H1 (cell line): ENCODE data around the gene PPP1R14C. TPM values are rescaled to one million over a fixed set of nuclear protein-coding genes. Genes with fewer than 3 reads are reported as not detected.

Source experiments
- CTCF ChIA-PET: fragments of 300-600 bp; sonication (Branson Sonifier 250); formaldehyde crosslinking; loops from one replicate; lab custom pipeline; 2021; ENCODE audit not compliant: partially characterized antibody; lab: Charles Lee
- POLR2A ChIA-PET: fragments of 300-600 bp; sonication (Branson Sonifier 250); formaldehyde crosslinking; loops from one replicate; lab custom pipeline; 2021; ENCODE audit warnings: inconsistent platforms; ENCODE audit not compliant: partially characterized antibody; lab: Charles Lee
- DNase-seq, 2 experiments: peaks; one replicate each; pipeline versions ENCODE4 v3.0.0 to v3.0.0-alpha.2; 2010 to 2022; ENCODE audit warnings: low spot score in 2 of 2, low read depth in 1 of 2, mixed read lengths in 1 of 2
- FAIRE-seq: peaks from 2 replicates; lab custom pipeline; 2011; peaks lifted over from hg19 to GRCh38; lab: Jason Lieb, UNC
- H2AFZ ChIP-seq: 2 replicates; pipeline ENCODE4 v1.8.1; 2012; ENCODE audit warnings: low read length, inconsistent platforms
- H2AK5ac ChIP-seq: 2 replicates; pipeline ENCODE4 v1.6.1; 2013; ENCODE audit warnings: low read depth, low read length
- H2BK120ac ChIP-seq: replicated peaks from 2 replicates; pipeline ENCODE3; 2013; ENCODE audit warnings: low read depth, low read length, inconsistent platforms
- H2BK12ac ChIP-seq: 2 replicates; pipeline ENCODE4 v1.6.1; 2013; ENCODE audit warnings: low read depth, low read length
- H2BK15ac ChIP-seq: 2 replicates; pipeline ENCODE4 v1.6.1; 2013; ENCODE audit warnings: low read length
- H2BK20ac ChIP-seq: 2 replicates; pipeline ENCODE4 v1.6.1; 2013; ENCODE audit warnings: low read length
- H2BK5ac ChIP-seq: 2 replicates; pipeline ENCODE4 v1.6.1; 2013; ENCODE audit warnings: low read depth, low read length
- H3K14ac ChIP-seq: 2 replicates; pipeline ENCODE4 v1.6.1; 2013; ENCODE audit warnings: inconsistent platforms; ENCODE audit not compliant: insufficient read length
- H3K18ac ChIP-seq: 2 replicates; pipeline ENCODE4 v1.6.1; 2013; ENCODE audit warnings: low read length; ENCODE audit errors: extremely low read depth
- H3K23ac ChIP-seq: 2 replicates; pipeline ENCODE4 v1.6.1; 2013; ENCODE audit warnings: inconsistent platforms; ENCODE audit not compliant: insufficient read length
- H3K23me2 ChIP-seq: 2 replicates; pipeline ENCODE4 v1.6.1; 2013; ENCODE audit warnings: low read depth, low read length
- H3K27ac ChIP-seq: 2 replicates; pipeline ENCODE4 v1.6.1; 2011; ENCODE audit warnings: low read depth, low read length, inconsistent platforms
- H3K27me3 ChIP-seq, 4 experiments: replicated peaks in 1 of 4; 1 replicate in 1 of 4; 2 replicates in 3 of 4; pipeline versions ENCODE4 v1.6.1 to v1.8.1; 2011 to 2013; ENCODE audit warnings: low read length in 3 of 4, mild to moderate bottlenecking in 3 of 4, inconsistent platforms in 2 of 4, mixed read lengths in 2 of 4, moderate library complexity in 1 of 4; ENCODE audit not compliant: control insufficient read depth in 3 of 4, insufficient read depth in 3 of 4; ENCODE audit errors: extremely low read depth in 1 of 4
- H3K36me3 ChIP-seq, 4 experiments: 2 replicates each; pipeline versions ENCODE4 v1.6.1 to v1.8.1; 2011 to 2013; ENCODE audit warnings: mild to moderate bottlenecking in 4 of 4, low read length in 3 of 4, moderate library complexity in 2 of 4, control low read depth in 1 of 4, inconsistent platforms in 1 of 4; ENCODE audit not compliant: insufficient read depth in 4 of 4, control insufficient read depth in 2 of 4
- H3K4ac ChIP-seq: replicated peaks from 2 replicates; pipeline ENCODE3; 2013; ENCODE audit warnings: low read length, low read depth, mixed read lengths, inconsistent platforms; ENCODE audit not compliant: insufficient read length
- H3K4me1 ChIP-seq, 4 experiments: replicated peaks in 1 of 4; 1 replicate in 1 of 4; 2 replicates in 3 of 4; pipeline versions ENCODE4 v1.6.1 to v1.8.1; 2011 to 2013; ENCODE audit warnings: low read length in 3 of 4, inconsistent platforms in 2 of 4, mixed read lengths in 1 of 4; ENCODE audit not compliant: insufficient read depth in 4 of 4, control insufficient read depth in 3 of 4
- H3K4me2 ChIP-seq, 2 experiments: 2 replicates each; pipeline versions ENCODE4 v1.6.1 to v1.8.1; 2011 to 2013; ENCODE audit warnings: low read depth in 2 of 2, low read length in 2 of 2, control low read depth in 1 of 2, inconsistent platforms in 1 of 2, mild to moderate bottlenecking in 1 of 2; ENCODE audit not compliant: insufficient read depth in 1 of 2
- H3K4me3 ChIP-seq, 4 experiments: fragments of 200-600, 300-600 bp in 1 of 4; sonication (generic), shearing (Covaris generic), sonication (Bioruptor Twin) in 1 of 4; 2 replicates each; pipeline versions ENCODE4 v1.5.1 to v1.8.1; 2011 to 2016; ENCODE audit warnings: low read length in 4 of 4, low read depth in 3 of 4, control low read depth in 2 of 4, inconsistent platforms in 2 of 4, mild to moderate bottlenecking in 2 of 4, mixed read lengths in 1 of 4, moderate library complexity in 1 of 4; ENCODE audit not compliant: insufficient read depth in 2 of 4; ENCODE audit errors: extremely low read depth in 1 of 4
- H3K56ac ChIP-seq: replicated peaks from 2 replicates; pipeline ENCODE3; 2013; ENCODE audit warnings: low read depth, mild to moderate bottlenecking, mixed read lengths, low read length, inconsistent platforms; ENCODE audit not compliant: insufficient read length
- H3K79me1 ChIP-seq: 2 replicates; pipeline ENCODE4 v1.6.1; 2013; ENCODE audit warnings: low read depth, low read length, control low read depth
- H3K79me2 ChIP-seq, 2 experiments: 2 replicates each; pipeline versions ENCODE4 v1.6.1 to v1.8.1; 2012 to 2013; ENCODE audit warnings: low read length in 2 of 2, mild to moderate bottlenecking in 2 of 2, inconsistent platforms in 1 of 2; ENCODE audit not compliant: insufficient read depth in 2 of 2, control insufficient read depth in 1 of 2
- H3K9ac ChIP-seq, 4 experiments: replicated peaks in 1 of 4; 1 replicate in 1 of 4; 2 replicates in 3 of 4; pipeline versions ENCODE4 v1.6.1 to v1.8.1; 2011 to 2013; ENCODE audit warnings: low read depth in 3 of 4, low read length in 3 of 4, control low read depth in 2 of 4, mild to moderate bottlenecking in 2 of 4, moderate library complexity in 2 of 4, inconsistent platforms in 1 of 4; ENCODE audit errors: extremely low read depth in 1 of 4
- H3K9me3 ChIP-seq, 2 experiments: 2 replicates each; pipeline versions ENCODE4 v1.6.1 to v1.8.1; 2012 to 2013; ENCODE audit warnings: mild to moderate bottlenecking in 2 of 2, moderate library complexity in 2 of 2, control low read depth in 1 of 2, inconsistent platforms in 1 of 2, low read depth in 1 of 2, low read length in 1 of 2, mixed read lengths in 1 of 2; ENCODE audit not compliant: insufficient read depth in 2 of 2
- H4K20me1 ChIP-seq, 2 experiments: replicated peaks in 1 of 2; 2 replicates each; pipeline versions ENCODE3 to v1.8.1; 2011 to 2013; ENCODE audit warnings: inconsistent platforms in 2 of 2, low read length in 2 of 2, mild to moderate bottlenecking in 1 of 2; ENCODE audit not compliant: insufficient read depth in 2 of 2, control insufficient read depth in 1 of 2
- H4K5ac ChIP-seq: 2 replicates; pipeline ENCODE4 v1.6.1; 2013; ENCODE audit warnings: low read length, low read depth, mixed read lengths, inconsistent platforms; ENCODE audit not compliant: insufficient read length
- H4K8ac ChIP-seq: 2 replicates; pipeline ENCODE4 v1.8.0; 2013; ENCODE audit warnings: mild to moderate bottlenecking, moderate library complexity, low read length, inconsistent platforms; ENCODE audit not compliant: insufficient read depth; ENCODE audit errors: extremely low read depth
- H4K91ac ChIP-seq: replicated peaks from 2 replicates; pipeline ENCODE3; 2013; ENCODE audit warnings: low read length, mixed read lengths, inconsistent platforms; ENCODE audit not compliant: insufficient read length
- BACH1 ChIP-seq: IDR thresholded peaks from 2 replicates; pipeline ENCODE4 v1.6.1; 2012; ENCODE audit warnings: low read length, improper control_type of control experiment
- CEBPB ChIP-seq: IDR thresholded peaks from 2 replicates; pipeline ENCODE4 v1.6.1; 2012; ENCODE audit warnings: low read depth, low read length
- CHD2 ChIP-seq: IDR thresholded peaks from 2 replicates; pipeline ENCODE4 v1.6.1; 2012; ENCODE audit warnings: low read length, improper control_type of control experiment
- GABPA ChIP-seq: IDR thresholded peaks from 2 replicates; pipeline ENCODE4 v1.6.1; 2011; ENCODE audit warnings: mild to moderate bottlenecking, low read length, moderate library complexity, borderline replicate concordance; ENCODE audit not compliant: insufficient read depth
- HDAC6 ChIP-seq: IDR thresholded peaks from one replicate; pipeline ENCODE4 v1.7.1; 2012; ENCODE audit warnings: low read depth, mild to moderate bottlenecking, inconsistent platforms, low read length, moderate library complexity
- NANOG ChIP-seq: IDR thresholded peaks from 2 replicates; pipeline ENCODE4 v1.6.1; 2011; ENCODE audit warnings: low read length, low read depth, mild to moderate bottlenecking, inconsistent platforms; ENCODE audit not compliant: insufficient read depth, poor library complexity, severe bottlenecking
- POU5F1 ChIP-seq: IDR thresholded peaks from 2 replicates; pipeline ENCODE4 v1.6.1; 2011; ENCODE audit warnings: low read depth, mild to moderate bottlenecking, low read length, moderate library complexity
- RNF2 ChIP-seq: fragments of 200-900, 300-1000 bp; sonication (generic); IDR thresholded peaks from 2 replicates; pipeline ENCODE4 v1.7.1; 2016; ENCODE audit warnings: borderline replicate concordance, low read depth, mild to moderate bottlenecking, antibody characterized with exemption, low read length; ENCODE audit not compliant: poor library complexity, severe bottlenecking; ENCODE audit errors: missing control alignments
- SP2 ChIP-seq: IDR thresholded peaks from 2 replicates; pipeline ENCODE4 v1.6.1; 2012; ENCODE audit warnings: mild to moderate bottlenecking, low read length, inconsistent platforms
- USF2 ChIP-seq: IDR thresholded peaks from 2 replicates; pipeline ENCODE4 v1.6.1; 2011; ENCODE audit warnings: low read length, improper control_type of control experiment
- WGBS, 2 experiments: shearing (Covaris generic) in 1 of 2; methylation state at CpG; one replicate each; pipeline versions ENCODE4 v1.1.6 to v1.1.7; 2013 to 2015; ENCODE audit warnings: low lambda C conversion rate in 2 of 2, mixed read lengths in 2 of 2, inconsistent platforms in 1 of 2, low coverage in 1 of 2, missing lambda C conversion rate in 1 of 2; ENCODE audit not compliant: insufficient replicate concordance in 2 of 2, insufficient coverage in 1 of 2, insufficient read length in 1 of 2; ENCODE audit errors: extremely low coverage in 1 of 2, missing lambda C conversion rate in 1 of 2; 5-methylcytosine and 5-hydroxymethylcytosine counted together
- polyA plus RNA-seq, 7 experiments: library from polyadenylated mRNA; depleted of rRNA in 3 of 7; stranded (reverse) in 5 of 7; unstranded in 2 of 7; fragments of >200 nt in 5 of 7; fragments of 200-250 nt in 2 of 7; gene quantifications; 1 replicate in 5 of 7; 2 replicates in 1 of 7; 4 replicates in 1 of 7; pipeline versions ENCODE4 v1.2.1 to v1.2.3, GENCODE V29; 2011 to 2013; ENCODE audit warnings: missing spikeins in 2 of 7, mixed read lengths in 2 of 7
- total RNA-seq: library from RNA; stranded (reverse); fragmentation: NEBNext Ultra II Directional; extraction: Animal tissue kit (Norgen Biotek cat#: 25700); gene quantifications from 2 replicates; pipeline ENCODE4 v1.2.1, GENCODE V29; 2021
- TF ChIP-seq, protein P1 (sequence below): IDR thresholded peaks from 2 replicates; pipeline ENCODE4 v1.6.1; 2012; ENCODE audit warnings: inconsistent platforms

Gene PPP1R14C
- total and polyA plus RNA-seq, 2 of the 8 experiments (the other 6 are each of a cell fraction or from before 2014, with no cell fraction given), result 0.30 to 0.61 TPM

DNA sequence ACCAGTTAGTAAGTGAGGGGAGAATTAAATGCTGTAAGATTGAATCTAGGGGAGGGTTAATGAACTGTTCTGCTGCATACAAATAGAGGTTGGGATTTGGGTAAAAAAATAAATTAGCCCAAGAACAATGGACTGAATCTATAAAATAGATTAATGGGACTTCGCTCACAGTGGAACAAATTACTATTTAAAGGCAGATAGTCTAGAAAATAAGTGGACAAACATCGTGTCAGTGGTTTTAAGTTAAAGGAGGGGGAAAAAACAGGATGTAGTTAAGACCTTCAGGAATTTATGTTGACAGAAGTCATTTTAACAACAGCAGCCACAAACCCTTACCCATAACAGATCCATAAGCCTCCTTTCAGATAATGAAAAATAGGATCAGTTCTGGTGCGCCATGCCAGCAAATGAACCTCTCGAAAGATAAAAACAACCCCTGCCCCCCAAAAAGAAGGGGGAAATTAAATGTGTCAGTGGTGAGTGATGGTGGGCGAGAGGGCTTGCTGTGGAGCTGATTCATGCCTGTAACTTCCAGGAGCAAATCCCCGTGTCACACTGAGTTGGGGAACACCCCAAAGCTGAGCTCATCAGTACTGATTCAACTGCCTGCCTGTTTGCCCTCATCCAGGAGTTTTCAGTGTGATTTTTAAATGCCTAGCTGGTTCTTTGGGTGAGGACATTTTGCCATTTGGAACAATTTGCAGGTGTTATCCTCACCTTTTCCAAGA lies 86.8 kb downstream of the PPP1R14C start:
- Histone ChIP-seq H3K18ac (no peak overlapping the region), H3K27ac (no peak overlapping the region), H3K14ac (no peak overlapping the region), H2AFZ (no peak overlapping the region), H3K56ac (no peak overlapping the region), H3K79me2 (no peaks in the 10 kb centered on the region), H2BK5ac (no peak overlapping the region), H3K79me1 (no peaks in the 10 kb centered on the region), H2BK20ac (no peak overlapping the region), H2BK15ac (no peak overlapping the region), H3K36me3 (no peaks in the 10 kb centered on the region), H4K8ac (no peak overlapping the region), H3K27me3 (peaks cover 0 to 18% (median 16%) of the 10 kb centered on the region in 4 experiments; a peak in 4 of 7 replicates), H3K4me1 (peaks cover 0 to 3% (median 0%) of the 10 kb centered on the region in 4 experiments; a peak in 4 of 7 replicates), H3K4me2 (no peak overlapping the region), H2BK12ac (0 out of 2 replicates have a peak overlapping the region, but pooled peaks have one; percentile 9), H2AK5ac (no peak overlapping the region), H2BK120ac (no peak overlapping the region), H3K23ac (no peak overlapping the region), H3K23me2 (no peaks in the 10 kb centered on the region), H4K20me1 (no peaks in the 10 kb centered on the region), H3K4me3 (no peak overlapping the region), H3K9ac (no peak overlapping the region), H4K5ac (no peak overlapping the region), H3K9me3 (0 out of 4 replicates have a peak, but pooled peaks cover 0 to 2% of the 10 kb centered on the region in 2 experiments), H4K91ac (no peak overlapping the region), H3K4ac (no peak overlapping the region)
- DNase-seq (no peak), FAIRE-seq (no peak)
- WGBS, 2 experiments, result 83% methylated on average over 6 of the region's 6 CpGs; no CpG with 5 or more reads in 1 of the 2 experiments
- ChIA-PET CTCF (interaction anchor here (2.1 kb wide), 1 partner anchor 21 kb away, joined by 6 read pairs; no protein-coding TSS in a partner anchor), POLR2A (no interaction called here)
- TF ChIP-seq USF2, result no peak
- TF ChIP-seq NANOG, result no peak
- no peak for TF ChIP-seq CEBPB
- no peak for TF ChIP-seq RNF2
- TF ChIP-seq SP2, result no peak
- TF ChIP-seq CHD2, result no peak
- no peak for TF ChIP-seq GABPA
- TF ChIP-seq, protein P1, sequence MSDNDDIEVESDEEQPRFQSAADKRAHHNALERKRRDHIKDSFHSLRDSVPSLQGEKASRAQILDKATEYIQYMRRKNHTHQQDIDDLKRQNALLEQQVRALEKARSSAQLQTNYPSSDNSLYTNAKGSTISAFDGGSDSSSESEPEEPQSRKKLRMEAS, result no peak
- TF ChIP-seq POU5F1, result no peak
- no peak for TF ChIP-seq BACH1
- no peak for TF ChIP-seq HDAC6
